ENCODE results near the gene APOA4. TPM values are rescaled to one million over a fixed set of nuclear protein-coding genes. Genes with fewer than 3 reads are reported as not detected.

APOA4 gene
- not detected in 2 replicates for total RNA-seq
- long read RNA-seq, result 0 reads

- DNase-seq (ENCODE audit: extremely low spot score, unreplicated experiment), result no peak
- Mint-ChIP-seq H3K36me3 (ENCODE audit: unreplicated experiment) (no peaks in the 10 kb centered on the region), H3K4me1 (ENCODE audit: unreplicated experiment) (peaks cover 1% of the 10 kb centered on the region), H3K9me3 (ENCODE audit: unreplicated experiment) (no peaks in the 10 kb centered on the region), H3K27me3 (ENCODE audit: unreplicated experiment) (peaks cover 2% of the 10 kb centered on the region), H3K4me3 (ENCODE audit: unreplicated experiment) (no peak within 1 kb of the TSS), H3K27ac (ENCODE audit: unreplicated experiment) (no peak within 1 kb of the TSS)
- TF ChIP-seq CTCF (IDR thresholded peaks at IDR 0.05), result no peak
Observed at GRCh38 chr11:116823031-116823843, at the start of gene APOA4. Gene APOA4 (minus strand): TSS chr11:116823304. CDS start chr11:116823191, 113 bp downstream.

GRCh38 chr11:116871248-116871647, 48.1 kb upstream of the APOA4 start:
- H3K4me3 Mint-ChIP-seq (ENCODE audit: unreplicated experiment), result no peak overlapping the region

GRCh38 chr11:116870054-116870453, 47.0 kb upstream of the APOA4 start:
- Mint-ChIP-seq H3K27me3 (ENCODE audit: unreplicated experiment) (no peaks in the 10 kb centered on the region), H3K4me1 (ENCODE audit: unreplicated experiment) (peaks cover 11% of the 10 kb centered on the region), H3K27ac (ENCODE audit: unreplicated experiment) (no peak overlapping the region), H3K36me3 (ENCODE audit: unreplicated experiment) (peaks cover 63% of the 10 kb centered on the region), H3K9me3 (ENCODE audit: unreplicated experiment) (no peaks in the 10 kb centered on the region), H3K4me3 (ENCODE audit: unreplicated experiment) (no peak overlapping the region)
- no peak for TF ChIP-seq CTCF (IDR thresholded peaks at IDR 0.05)
- DNase-seq (ENCODE audit: extremely low spot score, unreplicated experiment), result no peak

More at GRCh38 chr11:116871248-116871647, 48.1 kb upstream of the APOA4 start:
- peaks cover 64% of the 10 kb centered on the region for H3K36me3 Mint-ChIP-seq (ENCODE audit: unreplicated experiment)
- TF ChIP-seq CTCF (IDR thresholded peaks at IDR 0.05), result no peak
- H3K27me3 Mint-ChIP-seq (ENCODE audit: unreplicated experiment), result no peaks in the 10 kb centered on the region
- no peak for DNase-seq (ENCODE audit: extremely low spot score, unreplicated experiment)
- H3K27ac Mint-ChIP-seq (ENCODE audit: unreplicated experiment), result peak overlapping the region; percentile 68
- no peaks in the 10 kb centered on the region for H3K9me3 Mint-ChIP-seq (ENCODE audit: unreplicated experiment)
- peaks cover 11% of the 10 kb centered on the region for H3K4me1 Mint-ChIP-seq (ENCODE audit: unreplicated experiment)

GRCh38 chr11:116869610-116870009, 46.5 kb upstream of the APOA4 start:
- H3K9me3 Mint-ChIP-seq (ENCODE audit: unreplicated experiment), result no peaks in the 10 kb centered on the region
- peaks cover 11% of the 10 kb centered on the region for H3K4me1 Mint-ChIP-seq (ENCODE audit: unreplicated experiment)
- no peak overlapping the region for H3K27ac Mint-ChIP-seq (ENCODE audit: unreplicated experiment)
- H3K4me3 Mint-ChIP-seq (ENCODE audit: unreplicated experiment), result no peak overlapping the region
- TF ChIP-seq CTCF (IDR thresholded peaks at IDR 0.05), result no peak
- H3K27me3 Mint-ChIP-seq (ENCODE audit: unreplicated experiment), result no peaks in the 10 kb centered on the region
- no peak for DNase-seq (ENCODE audit: extremely low spot score, unreplicated experiment)
- H3K36me3 Mint-ChIP-seq (ENCODE audit: unreplicated experiment), result peaks cover 60% of the 10 kb centered on the region

- no peak for DNase-seq (ENCODE audit: extremely low spot score, unreplicated experiment)
- Mint-ChIP-seq H3K4me3 (ENCODE audit: unreplicated experiment) (no peak overlapping the region), H3K27ac (ENCODE audit: unreplicated experiment) (no peak overlapping the region), H3K9me3 (ENCODE audit: unreplicated experiment) (no peaks in the 10 kb centered on the region), H3K27me3 (ENCODE audit: unreplicated experiment) (no peaks in the 10 kb centered on the region), H3K36me3 (ENCODE audit: unreplicated experiment) (peaks cover 58% of the 10 kb centered on the region), H3K4me1 (ENCODE audit: unreplicated experiment) (peaks cover 11% of the 10 kb centered on the region)
- TF ChIP-seq CTCF (IDR thresholded peaks at IDR 0.05), result no peak
Observed at GRCh38 chr11:116868066-116868465, 45.0 kb upstream of the APOA4 start.
